Smooth muscle cell (in vitro differentiated cells): ENCODE measurements around the gene CWF19L2. TPM values are rescaled to one million over a fixed set of nuclear protein-coding genes. Genes with fewer than 3 reads are reported as not detected.
"Not testable (repeated sequence)": the region's sequence is repeated elsewhere in the genome, so short reads cannot be mapped to it uniquely, and the experiment has no call there.

ENCODE experiments used
- DNase-seq: peaks from one replicate; lab custom pipeline; 2025; ENCODE audit not compliant: unreplicated experiment; lab: John Stamatoyannopoulos, UW
- H2AFZ ChIP-seq: fragments of 200-600 bp; sonication (generic); 2 replicates; pipeline ENCODE4 v1.6.0; 2016; ENCODE audit warnings: antibody characterized with exemption, low read depth, mild to moderate bottlenecking
- H3F3A ChIP-seq: fragments of 200-600 bp; sonication (generic); 2 replicates; pipeline ENCODE4 v1.6.0; 2017; ENCODE audit warnings: antibody characterized with exemption, low read depth
- H3K27ac ChIP-seq: fragments of 200-600 bp; sonication (generic); 2 replicates; pipeline ENCODE4 v1.5.1; 2016; ENCODE audit warnings: low read depth, mild to moderate bottlenecking
- H3K27me3 ChIP-seq: fragments of 200-600 bp; sonication (generic); 2 replicates; pipeline ENCODE4 v1.6.1; 2016; ENCODE audit warnings: low read depth, mild to moderate bottlenecking
- H3K36me3 ChIP-seq: fragments of 200-600 bp; sonication (generic); 2 replicates; pipeline ENCODE4 v1.5.1; 2016; ENCODE audit warnings: low read depth
- H3K4me1 ChIP-seq: fragments of 200-600 bp; sonication (generic); 2 replicates; pipeline ENCODE4 v1.5.1; 2016; ENCODE audit warnings: low read depth
- H3K4me2 ChIP-seq: fragments of 200-600 bp; sonication (generic); 2 replicates; pipeline ENCODE4 v1.6.0; 2016; ENCODE audit warnings: mild to moderate bottlenecking
- H3K4me3 ChIP-seq: fragments of 200-600 bp; sonication (generic); 2 replicates; pipeline ENCODE4 v1.5.1; 2016; ENCODE audit warnings: mild to moderate bottlenecking
- H3K79me2 ChIP-seq: fragments of 200-600 bp; sonication (generic); 2 replicates; pipeline ENCODE4 v1.6.0; 2016; ENCODE audit warnings: low read depth, mild to moderate bottlenecking
- H3K9ac ChIP-seq: fragments of 200-600 bp; sonication (generic); 2 replicates; pipeline ENCODE4 v1.6.0; 2016; ENCODE audit warnings: low read depth
- H3K9me3 ChIP-seq: fragments of 200-600 bp; sonication (generic); replicated peaks from 2 replicates; pipeline ENCODE4 v1.5.1; 2016; ENCODE audit warnings: low read depth
- H4K20me1 ChIP-seq: fragments of 200-600 bp; sonication (generic); 2 replicates; pipeline ENCODE4 v1.6.0; 2016; ENCODE audit warnings: low read depth
- WGBS: methylation state at CpG from one replicate; pipeline ENCODE4 v1.1.7; 2016; ENCODE audit warnings: low lambda C conversion rate; 5-methylcytosine and 5-hydroxymethylcytosine counted together
- polyA plus RNA-seq: library from polyadenylated mRNA; unstranded; fragments of >200 nt; fragmentation: Nextera tagmentation; extraction: Ambion mirVana; gene quantifications from 2 replicates; pipeline ENCODE4 v1.2.1, GENCODE V29; 2016
- total RNA-seq: library from RNA; depleted of rRNA; stranded (reverse); fragments of >200 nt; gene quantifications from 2 replicates; pipeline ENCODE4 v1.2.3, GENCODE V29; 2014
- TF ChIP-seq, protein P1 (sequence below): fragments of 200-600 bp; sonication (generic); IDR thresholded peaks from 2 replicates; pipeline ENCODE4 v1.5.1; 2017; ENCODE audit warnings: borderline replicate concordance, mild to moderate bottlenecking, antibody characterized with exemption; ENCODE audit not compliant: insufficient read depth, poor library complexity, severe bottlenecking

The CWF19L2 gene
- total and polyA plus RNA-seq, 2 experiments from 2014 or later: 4.2 to 17.6 TPM

GRCh38 chr11:107467696-107468095, 10.1 kb upstream of the CWF19L2 start:
- Histone ChIP-seq H3K9ac (no peak overlapping the region), H3K4me3 (no peak overlapping the region), H3F3A (no peaks in the 10 kb centered on the region), H3K79me2 (no peaks in the 10 kb centered on the region), H3K9me3 (no peaks in the 10 kb centered on the region), H4K20me1 (no peaks in the 10 kb centered on the region), H3K36me3 (no peaks in the 10 kb centered on the region), H3K4me2 (no peak overlapping the region), H3K27ac (no peak overlapping the region), H2AFZ (no peak overlapping the region), H3K27me3 (no peaks in the 10 kb centered on the region), H3K4me1 (no peaks in the 10 kb centered on the region)
- TF ChIP-seq, protein P1, sequence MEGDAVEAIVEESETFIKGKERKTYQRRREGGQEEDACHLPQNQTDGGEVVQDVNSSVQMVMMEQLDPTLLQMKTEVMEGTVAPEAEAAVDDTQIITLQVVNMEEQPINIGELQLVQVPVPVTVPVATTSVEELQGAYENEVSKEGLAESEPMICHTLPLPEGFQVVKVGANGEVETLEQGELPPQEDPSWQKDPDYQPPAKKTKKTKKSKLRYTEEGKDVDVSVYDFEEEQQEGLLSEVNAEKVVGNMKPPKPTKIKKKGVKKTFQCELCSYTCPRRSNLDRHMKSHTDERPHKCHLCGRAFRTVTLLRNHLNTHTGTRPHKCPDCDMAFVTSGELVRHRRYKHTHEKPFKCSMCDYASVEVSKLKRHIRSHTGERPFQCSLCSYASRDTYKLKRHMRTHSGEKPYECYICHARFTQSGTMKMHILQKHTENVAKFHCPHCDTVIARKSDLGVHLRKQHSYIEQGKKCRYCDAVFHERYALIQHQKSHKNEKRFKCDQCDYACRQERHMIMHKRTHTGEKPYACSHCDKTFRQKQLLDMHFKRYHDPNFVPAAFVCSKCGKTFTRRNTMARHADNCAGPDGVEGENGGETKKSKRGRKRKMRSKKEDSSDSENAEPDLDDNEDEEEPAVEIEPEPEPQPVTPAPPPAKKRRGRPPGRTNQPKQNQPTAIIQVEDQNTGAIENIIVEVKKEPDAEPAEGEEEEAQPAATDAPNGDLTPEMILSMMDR: no peak
- WGBS: 75% methylated on average over 1 of the region's 1 CpG
- no peak for DNase-seq

- H3K9ac ChIP-seq, H3K27ac ChIP-seq, H3K27me3 ChIP-seq, H4K20me1 ChIP-seq, DNase-seq, H3K36me3 ChIP-seq, H3K79me2 ChIP-seq, H2AFZ ChIP-seq, H3K4me1 ChIP-seq, H3K4me3 ChIP-seq, H3K9me3 ChIP-seq, H3F3A ChIP-seq, H3K4me2 ChIP-seq: not testable (repeated sequence)
- WGBS: 85% methylated on average over 10 of the region's 10 CpGs
Measured at GRCh38 chr11:107466275-107466866, 8.7 kb upstream of the CWF19L2 start.

DNA sequence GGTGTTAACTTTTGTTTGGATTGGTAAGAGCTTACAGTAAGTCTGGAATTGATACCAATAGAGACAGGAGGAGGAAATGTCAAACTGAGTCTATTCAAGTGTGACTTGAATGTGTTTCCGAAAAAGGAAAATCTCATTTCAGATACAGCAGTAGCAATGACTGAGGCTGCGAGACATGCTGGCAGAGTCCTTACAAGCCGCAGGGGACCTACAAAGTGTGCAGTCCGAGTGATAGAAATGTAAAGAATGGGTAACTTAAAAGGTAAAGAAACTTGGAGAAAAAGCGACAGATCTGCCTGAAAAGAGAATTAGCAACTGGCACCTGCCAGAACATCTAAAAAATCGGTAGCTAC, 444 bp downstream of the CWF19L2 start:
- peak overlapping the region; percentile 100 for H2AFZ ChIP-seq
- no peaks in the 10 kb centered on the region for H3K9me3 ChIP-seq
- no peaks in the 10 kb centered on the region for H4K20me1 ChIP-seq
- 3% methylated on average over 6 of the region's 6 CpGs for WGBS
- H3K27me3 ChIP-seq: no peaks in the 10 kb centered on the region
- H3K27ac ChIP-seq: no peak overlapping the region
- H3F3A ChIP-seq: no peaks in the 10 kb centered on the region
- DNase-seq: no peak
- peaks cover 19% of the 10 kb centered on the region for H3K79me2 ChIP-seq
- peak overlapping the region; percentile 79 for H3K4me3 ChIP-seq
- H3K4me2 ChIP-seq: peak overlapping the region; percentile 97
- H3K36me3 ChIP-seq: peaks cover 6% of the 10 kb centered on the region
- peaks cover 18% of the 10 kb centered on the region for H3K4me1 ChIP-seq
- H3K9ac ChIP-seq: peak overlapping the region; percentile 83
- TF ChIP-seq, protein P1: no peak

GRCh38 chr11:107453594-107454286, 3.9 kb downstream of the CWF19L2 start:
- WGBS: 91% methylated on average over 5 of the region's 5 CpGs
- Histone ChIP-seq H3K27ac (no peak overlapping the region), H3K4me2 (no peak overlapping the region), H3K4me3 (no peak overlapping the region), H3K79me2 (peaks cover 39% of the 10 kb centered on the region), H3F3A (no peaks in the 10 kb centered on the region), H3K36me3 (peaks cover 10% of the 10 kb centered on the region), H3K9me3 (no peaks in the 10 kb centered on the region), H3K27me3 (no peaks in the 10 kb centered on the region), H4K20me1 (no peaks in the 10 kb centered on the region), H3K4me1 (peaks cover 18% of the 10 kb centered on the region), H2AFZ (no peak overlapping the region), H3K9ac (no peak overlapping the region)
- TF ChIP-seq, protein P1: no peak
- no peak for DNase-seq
